Erythroblast (primary cell): ENCODE results near the gene AGT.

Experiments used
- GATA1 ChIP-seq: IDR thresholded peaks from 2 replicates; pipeline ENCODE4 v1.6.1; 2011; ENCODE audit warnings: low read depth, mild to moderate bottlenecking, control low read depth, low read length, moderate library complexity
- POLR2A ChIP-seq: IDR thresholded peaks from 2 replicates; pipeline ENCODE4 v1.6.1; 2011; ENCODE audit warnings: mild to moderate bottlenecking, low read length

DNA sequence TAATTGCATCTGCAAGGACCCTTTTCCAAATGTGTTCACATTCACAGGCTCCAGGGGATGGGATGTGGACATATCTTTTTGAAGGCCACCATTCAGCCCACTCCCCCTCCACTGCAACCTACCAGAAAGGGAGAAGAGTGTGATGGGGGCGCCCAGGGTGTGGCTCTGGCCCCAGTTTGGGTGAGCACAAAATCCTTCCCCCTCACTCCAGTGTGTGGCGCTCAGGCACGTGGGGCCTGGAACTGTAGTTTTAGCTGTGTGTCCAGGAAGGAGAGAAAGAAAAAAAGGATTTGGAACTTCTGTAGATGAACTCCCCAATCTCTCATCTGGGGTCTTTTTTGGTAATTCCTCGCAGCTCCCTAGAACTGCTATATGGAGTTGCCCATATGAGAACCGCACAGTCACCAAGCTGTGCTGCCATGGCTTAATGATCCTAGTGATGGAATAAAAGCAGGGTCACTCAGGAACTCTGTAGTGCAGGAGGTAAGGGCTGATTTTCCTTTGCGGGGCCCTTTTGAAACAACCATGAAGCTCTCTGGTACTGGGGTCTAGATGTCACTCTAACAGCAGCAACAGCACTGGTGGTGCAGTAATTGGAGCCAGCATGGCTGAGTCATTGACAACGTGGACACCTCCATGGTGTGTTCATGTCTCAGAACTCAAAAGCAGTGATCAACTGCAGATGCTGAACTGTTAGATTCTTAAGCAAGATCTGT, 17.0 kb downstream of the AGT start:
- TF ChIP-seq POLR2A (no peak), GATA1 (no peak)
